SK-N-SH (cell line): ENCODE results near the gene DGKI. TPM values are rescaled to one million over a fixed set of nuclear protein-coding genes. Genes with fewer than 3 reads are reported as not detected.

Experiments
- CTCF ChIA-PET: fragments of 300-600, 350-600 bp; formaldehyde crosslinking; extraction: SDS; loops from one replicate; lab custom pipeline; 2021; lab: Yijun Ruan, JAX
- POLR2A ChIA-PET: fragments of 350-600 bp; sonication (Branson Sonifier 250); formaldehyde crosslinking; extraction: SDS; loops from one replicate; lab custom pipeline; 2020; ENCODE audit warnings: antibody characterized with exemption, inconsistent platforms; lab: Yijun Ruan, JAX
- DNase-seq: peaks from one replicate; pipeline ENCODE4 v3.0.0; 2012
- H2AFZ ChIP-seq: fragments of 200-600 bp; sonication (generic); 2 replicates; pipeline ENCODE4 v1.8.1; 2016; ENCODE audit warnings: antibody characterized with exemption, mild to moderate bottlenecking, low read depth
- H3F3A ChIP-seq: fragments of 200-600 bp; sonication (generic); replicated peaks from 2 replicates; pipeline ENCODE3; 2016; ENCODE audit warnings: antibody characterized with exemption, mild to moderate bottlenecking; ENCODE audit not compliant: insufficient read depth
- H3K27ac ChIP-seq, 2 experiments: fragments of 200-500 bp in 1 of 2; fragments of 200-600 bp in 1 of 2; sonication (Bioruptor generic) in 1 of 2; sonication (generic), shearing (Covaris generic) in 1 of 2; 2 replicates each; pipeline versions ENCODE4 v1.5.1 to v1.6.1; 2014 to 2016; ENCODE audit warnings: low read depth in 2 of 2, inconsistent platforms in 1 of 2, low read length in 1 of 2, mild to moderate bottlenecking in 1 of 2, mixed read lengths in 1 of 2
- H3K27me3 ChIP-seq: fragments of 200-600 bp; sonication (generic), shearing (Covaris generic); 2 replicates; pipeline ENCODE4 v1.6.1; 2016; ENCODE audit warnings: mixed run types; ENCODE audit not compliant: insufficient read depth
- H3K36me3 ChIP-seq, 2 experiments: fragments of 200-500 bp in 1 of 2; fragments of 200-600 bp in 1 of 2; sonication (Bioruptor generic) in 1 of 2; sonication (generic) in 1 of 2; replicated peaks in 1 of 2; 2 replicates each; pipeline versions ENCODE3 to v1.5.1; 2014 to 2016; ENCODE audit warnings: low read length in 1 of 2, mild to moderate bottlenecking in 1 of 2; ENCODE audit not compliant: insufficient read depth in 2 of 2, control insufficient read depth in 1 of 2
- H3K4me1 ChIP-seq, 2 experiments: fragments of 200-500 bp in 1 of 2; fragments of 200-600 bp in 1 of 2; sonication (Bioruptor generic) in 1 of 2; sonication (generic), shearing (Covaris generic) in 1 of 2; 2 replicates each; pipeline versions ENCODE4 v1.5.1 to v1.6.1; 2014 to 2016; ENCODE audit warnings: low read depth in 1 of 2, low read length in 1 of 2, mixed run types in 1 of 2; ENCODE audit not compliant: insufficient read depth in 2 of 2, control insufficient read depth in 1 of 2
- H3K4me2 ChIP-seq: fragments of 200-600 bp; sonication (generic), shearing (Covaris generic); 2 replicates; pipeline ENCODE4 v1.6.1; 2017; ENCODE audit warnings: mixed run types
- H3K4me3 ChIP-seq, 2 experiments: fragments of 200-500 bp in 1 of 2; fragments of 200-600 bp in 1 of 2; sonication (Bioruptor generic) in 1 of 2; sonication (generic), shearing (Covaris generic) in 1 of 2; 2 replicates each; pipeline versions ENCODE4 v1.5.1 to v1.8.1; 2014 to 2016; ENCODE audit warnings: low read depth in 2 of 2, inconsistent platforms in 1 of 2, low read length in 1 of 2, mild to moderate bottlenecking in 1 of 2, mixed read lengths in 1 of 2, moderate library complexity in 1 of 2
- H3K79me2 ChIP-seq: fragments of 200-600 bp; sonication (generic); 2 replicates; pipeline ENCODE4 v1.8.1; 2017; ENCODE audit warnings: mild to moderate bottlenecking; ENCODE audit not compliant: insufficient read depth
- H3K9ac ChIP-seq: fragments of 200-600 bp; sonication (generic); 2 replicates; pipeline ENCODE4 v1.6.1; 2017; ENCODE audit warnings: mixed run types
- H3K9me2 ChIP-seq: fragments of 200-600 bp; sonication (generic); 2 replicates; pipeline ENCODE4 v1.6.1; 2017; ENCODE audit warnings: mixed run types
- H3K9me3 ChIP-seq: fragments of 200-600 bp; sonication (generic); 2 replicates; pipeline ENCODE4 v1.6.1; 2017; ENCODE audit warnings: mixed run types, mild to moderate bottlenecking, moderate library complexity
- H4K20me1 ChIP-seq: fragments of 200-600 bp; sonication (generic); 2 replicates; pipeline ENCODE4 v1.6.1; 2017; ENCODE audit warnings: mild to moderate bottlenecking, mixed run types; ENCODE audit not compliant: insufficient read depth
- FOSL2 ChIP-seq: IDR thresholded peaks from 2 replicates; pipeline ENCODE4 v1.4.0; 2012; ENCODE audit warnings: low read depth, mild to moderate bottlenecking, moderate library complexity, borderline replicate concordance
- FOXJ3 ChIP-seq: sonication (generic); formaldehyde crosslinking; IDR thresholded peaks from 2 replicates; pipeline ENCODE4 v1.5.1; 2020; ENCODE audit warnings: mild to moderate bottlenecking, missing genetic modification reagents
- FOXM1 ChIP-seq: IDR thresholded peaks from 2 replicates; pipeline ENCODE4 v1.4.0; 2012; ENCODE audit warnings: low read depth, mild to moderate bottlenecking
- GATA2 ChIP-seq: sonication (generic); formaldehyde crosslinking; IDR thresholded peaks from 2 replicates; pipeline ENCODE4 v1.5.0; 2020; ENCODE audit warnings: mild to moderate bottlenecking, missing genetic modification reagents
- IRF3 ChIP-seq: fragments of 150-350 bp; IDR thresholded peaks from 2 replicates; pipeline ENCODE4 v1.6.1; 2016; ENCODE audit warnings: mild to moderate bottlenecking, low read depth, low read length
- MXI1 ChIP-seq: IDR thresholded peaks from 2 replicates; pipeline ENCODE4 v1.6.1; 2012; ENCODE audit warnings: mild to moderate bottlenecking, low read depth, low read length, improper control_type of control experiment
- NFIC ChIP-seq: IDR thresholded peaks from 2 replicates; pipeline ENCODE4 v1.4.0; 2012; ENCODE audit warnings: borderline replicate concordance
- PBX3 ChIP-seq: IDR thresholded peaks from 2 replicates; pipeline ENCODE4; 2012
- RAD21 ChIP-seq: IDR thresholded peaks from 2 replicates; pipeline ENCODE4 v1.6.1; 2012; ENCODE audit warnings: mild to moderate bottlenecking, low read length
- REST ChIP-seq: IDR thresholded peaks from 2 replicates; pipeline ENCODE4 v1.6.1; 2012; ENCODE audit warnings: mild to moderate bottlenecking, low read depth, low read length, moderate library complexity
- RFX5 ChIP-seq: IDR thresholded peaks from 2 replicates; pipeline ENCODE4 v1.6.1; 2012; ENCODE audit warnings: mild to moderate bottlenecking, improper control_type of control experiment, low read length
- SMC3 ChIP-seq: IDR thresholded peaks from 2 replicates; pipeline ENCODE4 v1.6.1; 2012; ENCODE audit warnings: low read depth, low read length, improper control_type of control experiment
- TAF1 ChIP-seq: IDR thresholded peaks from 2 replicates; pipeline ENCODE4 v1.6.1; 2012; ENCODE audit warnings: low read depth, mild to moderate bottlenecking, low read length, moderate library complexity, borderline replicate concordance
- TCF12 ChIP-seq: IDR thresholded peaks from 2 replicates; pipeline ENCODE4 v1.4.0; 2012
- TEAD4 ChIP-seq: IDR thresholded peaks from 2 replicates; pipeline ENCODE4 v1.4.0; 2012; ENCODE audit warnings: mild to moderate bottlenecking, borderline replicate concordance; ENCODE audit not compliant: insufficient read depth
- ZBTB33 ChIP-seq: IDR thresholded peaks from 2 replicates; pipeline ENCODE4 v1.4.0; 2012; ENCODE audit warnings: low read depth, borderline replicate concordance
- WGBS: methylation state at CpG from one replicate; pipeline ENCODE4 v1.1.6; 2017; ENCODE audit warnings: low lambda C conversion rate; 5-methylcytosine and 5-hydroxymethylcytosine counted together
- polyA plus RNA-seq, 3 experiments: library from polyadenylated mRNA; depleted of rRNA; stranded (reverse); fragments of >200 nt; gene quantifications; 2 replicates each; pipeline ENCODE4 v1.2.3, GENCODE V29; 2012

The DGKI gene
- polyA plus RNA-seq, 1 of the 3 experiments (the other 2 are of a cell fraction): 1.3 TPM

- H3K4me1 ChIP-seq: peaks cover under 1 to 13% of the 10 kb centered on the region in 2 experiments; a peak in 2 of 4 replicates
- no peak for DNase-seq
- no peak overlapping the region for H3K27ac ChIP-seq
- no peak overlapping the region for H3K4me3 ChIP-seq
- ChIA-PET POLR2A (no interaction called here), CTCF (interaction anchor here (0.9 kb wide), 1 partner anchor 17 kb away, joined by 3 read pairs; no protein-coding TSS in a partner anchor)
- no peaks in the 10 kb centered on the region for H3K27me3 ChIP-seq
- no peaks in the 10 kb centered on the region for H4K20me1 ChIP-seq
- peaks cover 9% of the 10 kb centered on the region for H3F3A ChIP-seq
- no peaks in the 10 kb centered on the region; the same call in 1 of the 2 replicates for H3K79me2 ChIP-seq
- H2AFZ ChIP-seq: no peak overlapping the region
- H3K9ac ChIP-seq: no peak overlapping the region
- TF ChIP-seq GATA2 (no peak), PBX3 (peak; percentile 16; the same call in 1 of the 2 replicates), NFIC (no peak), ZBTB33 (no peak)
- H3K9me3 ChIP-seq: no peaks in the 10 kb centered on the region
- peaks cover 6 to 27% of the 10 kb centered on the region in 2 experiments for H3K36me3 ChIP-seq
- no peak overlapping the region for H3K4me2 ChIP-seq
- H3K9me2 ChIP-seq: no peaks in the 10 kb centered on the region
Measured at GRCh38 chr7:137574812-137575211, 272.0 kb downstream of the DGKI start.

GRCh38 chr7:137572056-137572784 is 274.6 kb downstream of the DGKI start:
- peaks cover 4% of the 10 kb centered on the region for H3F3A ChIP-seq
- no peaks in the 10 kb centered on the region; a peak in 1 of 4 replicates for H3K4me1 ChIP-seq
- no peak for DNase-seq
- no peak overlapping the region for H3K4me3 ChIP-seq
- 86% methylated on average over 5 of the region's 5 CpGs for WGBS
- no peaks in the 10 kb centered on the region for H3K27me3 ChIP-seq
- ChIA-PET CTCF (no interaction called here), POLR2A (no interaction called here)
- H3K36me3 ChIP-seq: peaks cover 5 to 13% of the 10 kb centered on the region in 2 experiments
- H3K4me2 ChIP-seq: no peak overlapping the region
- H3K79me2 ChIP-seq: no peaks in the 10 kb centered on the region
- no peak overlapping the region for H2AFZ ChIP-seq
- no peak overlapping the region for H3K9ac ChIP-seq
- no peaks in the 10 kb centered on the region for H3K9me3 ChIP-seq
- no peaks in the 10 kb centered on the region for H4K20me1 ChIP-seq
- no peak for TF ChIP-seq GATA2
- TF ChIP-seq TCF12: no peak
- no peak for TF ChIP-seq RFX5
- TF ChIP-seq REST: no peak
- TF ChIP-seq FOXJ3 (CRISPR knock-in tag): no peak
- TF ChIP-seq SMC3: no peak
- no peak for TF ChIP-seq TAF1
- no peak for TF ChIP-seq FOXM1
- TF ChIP-seq RAD21: no peak
- TF ChIP-seq ZBTB33: no peak
- no peak for TF ChIP-seq TEAD4
- no peak for TF ChIP-seq FOSL2
- TF ChIP-seq IRF3: no peak
- no peak for TF ChIP-seq MXI1
- no peaks in the 10 kb centered on the region for H3K9me2 ChIP-seq
- H3K27ac ChIP-seq: no peak overlapping the region
